Uterus (tissue), 2 donors: ENCODE data around the gene PTPRM.

Experiments
- POLR2A ChIP-seq, 2 donors: fragments of 450-650 bp; IDR thresholded peaks; one replicate each; pipeline ENCODE4 v1.6.1; 2016; ENCODE audit warnings: antibody characterized with exemption in 2 of 2, mild to moderate bottlenecking in 1 of 2, moderate library complexity in 1 of 2
- TF ChIP-seq, protein P1 (sequence below), 4 experiments: fragments of 200-600 bp in 2 of 4; fragments of 450-650 bp in 2 of 4; sonication (generic) in 2 of 4; IDR thresholded peaks; one replicate each; pipeline ENCODE4 v1.5.1; 2016 to 2019; ENCODE audit warnings: antibody characterized with exemption in 4 of 4, mild to moderate bottlenecking in 2 of 4, moderate library complexity in 1 of 4

- TF ChIP-seq, protein P1, sequence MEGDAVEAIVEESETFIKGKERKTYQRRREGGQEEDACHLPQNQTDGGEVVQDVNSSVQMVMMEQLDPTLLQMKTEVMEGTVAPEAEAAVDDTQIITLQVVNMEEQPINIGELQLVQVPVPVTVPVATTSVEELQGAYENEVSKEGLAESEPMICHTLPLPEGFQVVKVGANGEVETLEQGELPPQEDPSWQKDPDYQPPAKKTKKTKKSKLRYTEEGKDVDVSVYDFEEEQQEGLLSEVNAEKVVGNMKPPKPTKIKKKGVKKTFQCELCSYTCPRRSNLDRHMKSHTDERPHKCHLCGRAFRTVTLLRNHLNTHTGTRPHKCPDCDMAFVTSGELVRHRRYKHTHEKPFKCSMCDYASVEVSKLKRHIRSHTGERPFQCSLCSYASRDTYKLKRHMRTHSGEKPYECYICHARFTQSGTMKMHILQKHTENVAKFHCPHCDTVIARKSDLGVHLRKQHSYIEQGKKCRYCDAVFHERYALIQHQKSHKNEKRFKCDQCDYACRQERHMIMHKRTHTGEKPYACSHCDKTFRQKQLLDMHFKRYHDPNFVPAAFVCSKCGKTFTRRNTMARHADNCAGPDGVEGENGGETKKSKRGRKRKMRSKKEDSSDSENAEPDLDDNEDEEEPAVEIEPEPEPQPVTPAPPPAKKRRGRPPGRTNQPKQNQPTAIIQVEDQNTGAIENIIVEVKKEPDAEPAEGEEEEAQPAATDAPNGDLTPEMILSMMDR (IDR thresholded peaks at IDR 0.05) = no peak
- TF ChIP-seq POLR2A (IDR thresholded peaks at IDR 0.05) = no peak
Observed at GRCh38 chr18:8262221-8262620, 695.1 kb downstream of the PTPRM start.
